Measurements from ENCODE around the gene HECW1.

DNA sequence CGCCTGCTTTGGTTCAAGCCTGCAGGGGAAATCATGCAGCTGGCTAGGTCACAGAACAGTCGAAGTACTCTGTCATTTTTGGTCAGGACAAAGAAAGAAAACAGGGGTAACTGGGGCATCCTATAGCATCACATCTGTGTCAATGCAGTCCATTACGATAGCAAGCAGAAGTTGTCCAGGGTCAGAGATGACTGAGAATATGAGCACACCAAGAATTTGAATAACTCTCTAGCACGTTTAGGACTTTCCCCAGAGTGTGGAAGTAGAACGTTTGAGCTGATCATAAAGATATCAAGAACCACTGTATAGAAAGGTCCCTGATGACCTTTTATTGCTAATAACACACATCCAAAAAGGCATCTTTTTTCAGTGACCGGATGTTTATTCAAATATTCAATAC, 12.7 kb upstream of the HECW1 start:
- TF ChIP-seq BHLHE40 (IDR thresholded peaks at IDR 0.05; ENCODE audit: borderline replicate concordance) = no peak
- TF ChIP-seq LEF1 (IDR thresholded peaks at IDR 0.05; ENCODE audit: borderline replicate concordance) = no peak
- TF ChIP-seq TARDBP (IDR thresholded peaks at IDR 0.05) = no peak
- TF ChIP-seq SUZ12 (IDR thresholded peaks at IDR 0.05) = no peak
- TF ChIP-seq HDGF (IDR thresholded peaks at IDR 0.05; ENCODE audit: borderline replicate concordance) = no peak

Measured in HEK293T (cell line).